SU-DHL-6 (cell line): ENCODE data around the gene GOT2.

Experiments
- EZH2phosphoT487 ChIP-seq: fragments of 200-600 bp; sonication (generic), shearing (Covaris generic); conservative IDR thresholded peaks from 2 replicates; pipeline ENCODE4 v1.6.1; 2018; ENCODE audit warnings: mild to moderate bottlenecking, antibody characterized with exemption, low read length, moderate library complexity, mixed read lengths
- TF ChIP-seq, protein P1 (sequence below): fragments of 200-600 bp; sonication (generic); IDR thresholded peaks from one replicate; pipeline ENCODE4 v1.5.1; 2017; ENCODE audit warnings: antibody characterized with exemption, mild to moderate bottlenecking, low read length, moderate library complexity; ENCODE audit not compliant: insufficient read depth, poor library complexity, severe bottlenecking

- TF ChIP-seq, protein P1, sequence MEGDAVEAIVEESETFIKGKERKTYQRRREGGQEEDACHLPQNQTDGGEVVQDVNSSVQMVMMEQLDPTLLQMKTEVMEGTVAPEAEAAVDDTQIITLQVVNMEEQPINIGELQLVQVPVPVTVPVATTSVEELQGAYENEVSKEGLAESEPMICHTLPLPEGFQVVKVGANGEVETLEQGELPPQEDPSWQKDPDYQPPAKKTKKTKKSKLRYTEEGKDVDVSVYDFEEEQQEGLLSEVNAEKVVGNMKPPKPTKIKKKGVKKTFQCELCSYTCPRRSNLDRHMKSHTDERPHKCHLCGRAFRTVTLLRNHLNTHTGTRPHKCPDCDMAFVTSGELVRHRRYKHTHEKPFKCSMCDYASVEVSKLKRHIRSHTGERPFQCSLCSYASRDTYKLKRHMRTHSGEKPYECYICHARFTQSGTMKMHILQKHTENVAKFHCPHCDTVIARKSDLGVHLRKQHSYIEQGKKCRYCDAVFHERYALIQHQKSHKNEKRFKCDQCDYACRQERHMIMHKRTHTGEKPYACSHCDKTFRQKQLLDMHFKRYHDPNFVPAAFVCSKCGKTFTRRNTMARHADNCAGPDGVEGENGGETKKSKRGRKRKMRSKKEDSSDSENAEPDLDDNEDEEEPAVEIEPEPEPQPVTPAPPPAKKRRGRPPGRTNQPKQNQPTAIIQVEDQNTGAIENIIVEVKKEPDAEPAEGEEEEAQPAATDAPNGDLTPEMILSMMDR = no peak
- no peak for TF ChIP-seq EZH2phosphoT487
These were observed 55.8 kb downstream of the GOT2 start for GRCh38 chr16:58678269-58678668.
